ENCODE results near the gene FRS2.

DNA sequence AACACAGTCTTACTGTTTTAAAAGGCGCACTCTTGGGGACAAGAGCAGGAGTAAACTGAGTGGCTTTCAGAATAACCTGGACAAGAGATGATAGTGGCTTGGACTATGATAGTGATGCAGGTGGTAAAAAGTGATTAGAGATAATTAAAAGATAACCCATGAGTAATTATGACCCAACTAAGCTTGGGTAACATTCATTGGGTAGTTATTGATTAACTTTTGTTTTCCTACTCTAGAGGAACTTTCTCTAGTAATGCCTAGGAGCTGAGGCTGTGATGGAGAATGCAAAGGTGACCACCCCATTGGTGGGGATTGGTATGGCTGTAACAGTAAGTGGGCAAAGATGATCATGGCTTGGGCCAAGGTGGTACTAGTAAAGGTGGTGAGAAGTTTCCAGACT lies 22.3 kb upstream of the FRS2 start:
- TF ChIP-seq, protein P1, sequence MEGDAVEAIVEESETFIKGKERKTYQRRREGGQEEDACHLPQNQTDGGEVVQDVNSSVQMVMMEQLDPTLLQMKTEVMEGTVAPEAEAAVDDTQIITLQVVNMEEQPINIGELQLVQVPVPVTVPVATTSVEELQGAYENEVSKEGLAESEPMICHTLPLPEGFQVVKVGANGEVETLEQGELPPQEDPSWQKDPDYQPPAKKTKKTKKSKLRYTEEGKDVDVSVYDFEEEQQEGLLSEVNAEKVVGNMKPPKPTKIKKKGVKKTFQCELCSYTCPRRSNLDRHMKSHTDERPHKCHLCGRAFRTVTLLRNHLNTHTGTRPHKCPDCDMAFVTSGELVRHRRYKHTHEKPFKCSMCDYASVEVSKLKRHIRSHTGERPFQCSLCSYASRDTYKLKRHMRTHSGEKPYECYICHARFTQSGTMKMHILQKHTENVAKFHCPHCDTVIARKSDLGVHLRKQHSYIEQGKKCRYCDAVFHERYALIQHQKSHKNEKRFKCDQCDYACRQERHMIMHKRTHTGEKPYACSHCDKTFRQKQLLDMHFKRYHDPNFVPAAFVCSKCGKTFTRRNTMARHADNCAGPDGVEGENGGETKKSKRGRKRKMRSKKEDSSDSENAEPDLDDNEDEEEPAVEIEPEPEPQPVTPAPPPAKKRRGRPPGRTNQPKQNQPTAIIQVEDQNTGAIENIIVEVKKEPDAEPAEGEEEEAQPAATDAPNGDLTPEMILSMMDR (IDR thresholded peaks at IDR 0.05; ENCODE audit: low read depth, low read length) = no peak
- no peak for TF ChIP-seq EZH2phosphoT487 (IDR thresholded peaks at IDR 0.05; ENCODE audit: low read depth)
